PC-3 (cell line): Measurements from ENCODE around the gene PIGN.

Source experiments
- EZH2 ChIP-seq: fragments of 300-600 bp; sonication (generic); IDR thresholded peaks from one replicate; pipeline ENCODE4 v1.6.1; 2017; ENCODE audit warnings: antibody characterized with exemption, mild to moderate bottlenecking, low read length; ENCODE audit not compliant: unreplicated experiment
- TF ChIP-seq, protein P1 (sequence below): fragments of 300-600 bp; sonication (generic); conservative IDR thresholded peaks from 2 replicates; pipeline ENCODE4 v1.5.1; 2017; ENCODE audit warnings: antibody characterized with exemption, low read depth, mild to moderate bottlenecking, low read length

DNA sequence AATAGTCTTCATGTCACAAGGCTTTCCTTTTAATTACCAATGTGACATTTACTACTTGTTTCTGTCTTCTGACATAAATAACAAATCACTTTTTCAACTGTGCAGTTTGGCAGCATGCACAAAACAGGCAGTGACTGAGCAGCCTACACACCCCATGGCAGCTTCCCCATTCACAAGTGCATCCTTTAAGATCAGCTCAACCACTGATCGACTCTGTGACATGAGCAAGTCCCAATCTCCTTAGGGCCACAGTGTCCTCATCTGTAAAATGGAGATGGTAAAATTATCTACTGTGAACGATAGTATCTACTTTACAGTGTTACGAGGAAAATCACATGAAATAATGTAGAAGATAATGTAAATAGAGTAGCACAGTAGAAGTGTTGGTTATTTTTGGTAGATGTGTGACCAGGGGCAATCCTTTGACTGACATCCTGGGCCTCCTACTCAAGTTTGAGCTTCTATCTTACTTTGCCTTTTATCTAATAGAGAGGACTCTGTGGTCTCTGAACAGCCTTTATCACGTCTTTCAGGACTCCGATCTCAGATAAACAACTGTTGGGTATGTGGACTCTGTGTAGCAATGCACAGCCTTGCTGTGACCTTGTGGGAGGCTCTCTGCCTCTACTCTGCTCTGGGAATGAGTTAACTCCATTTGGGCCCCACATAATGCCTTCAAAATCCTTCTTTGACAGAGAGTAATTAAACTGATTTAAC, 120.6 kb downstream of the PIGN start:
- TF ChIP-seq EZH2 = no peak
- TF ChIP-seq, protein P1, sequence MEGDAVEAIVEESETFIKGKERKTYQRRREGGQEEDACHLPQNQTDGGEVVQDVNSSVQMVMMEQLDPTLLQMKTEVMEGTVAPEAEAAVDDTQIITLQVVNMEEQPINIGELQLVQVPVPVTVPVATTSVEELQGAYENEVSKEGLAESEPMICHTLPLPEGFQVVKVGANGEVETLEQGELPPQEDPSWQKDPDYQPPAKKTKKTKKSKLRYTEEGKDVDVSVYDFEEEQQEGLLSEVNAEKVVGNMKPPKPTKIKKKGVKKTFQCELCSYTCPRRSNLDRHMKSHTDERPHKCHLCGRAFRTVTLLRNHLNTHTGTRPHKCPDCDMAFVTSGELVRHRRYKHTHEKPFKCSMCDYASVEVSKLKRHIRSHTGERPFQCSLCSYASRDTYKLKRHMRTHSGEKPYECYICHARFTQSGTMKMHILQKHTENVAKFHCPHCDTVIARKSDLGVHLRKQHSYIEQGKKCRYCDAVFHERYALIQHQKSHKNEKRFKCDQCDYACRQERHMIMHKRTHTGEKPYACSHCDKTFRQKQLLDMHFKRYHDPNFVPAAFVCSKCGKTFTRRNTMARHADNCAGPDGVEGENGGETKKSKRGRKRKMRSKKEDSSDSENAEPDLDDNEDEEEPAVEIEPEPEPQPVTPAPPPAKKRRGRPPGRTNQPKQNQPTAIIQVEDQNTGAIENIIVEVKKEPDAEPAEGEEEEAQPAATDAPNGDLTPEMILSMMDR = no peak
